Measurements from ENCODE around the gene RSBN1.
"Not testable (repeated sequence)": the region's sequence is repeated elsewhere in the genome, so short reads cannot be mapped to it uniquely, and the experiment has no call there.

RSBN1 gene

GRCh38 chr1:113742515-113742914, 69.8 kb downstream of the RSBN1 start:
- DNase-seq (ENCODE audit: low spot score): no peak

GRCh38 chr1:113734357-113735055, 77.8 kb downstream of the RSBN1 start:
- no peak for DNase-seq (ENCODE audit: low spot score)

DNA sequence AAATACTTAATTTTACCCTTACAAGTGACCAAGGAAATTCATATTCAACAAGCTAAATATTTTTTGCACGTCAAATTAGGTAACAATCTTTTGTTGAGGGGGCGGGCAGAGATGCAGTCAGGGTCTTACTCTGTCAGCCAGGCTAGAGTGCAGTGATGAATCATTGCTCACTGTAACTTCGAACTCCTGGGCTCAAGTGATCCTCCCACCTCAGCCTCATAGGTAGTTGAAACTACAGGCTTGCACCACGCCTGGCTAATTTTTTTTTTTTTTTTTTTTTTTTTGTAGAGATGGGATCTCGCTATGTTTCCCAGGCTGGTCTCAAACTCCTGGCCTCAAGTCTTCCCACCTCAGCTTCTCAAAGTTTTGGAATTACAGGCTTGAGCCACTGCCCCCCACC, 79.5 kb downstream of the RSBN1 start:
- no peak for DNase-seq (ENCODE audit: low spot score)

GRCh38 chr1:113721010-113721409, 91.3 kb downstream of the RSBN1 start:
- DNase-seq (ENCODE audit: low spot score): no peak

GRCh38 chr1:113718621-113719020, 93.7 kb downstream of the RSBN1 start:
- not testable (repeated sequence) for DNase-seq (ENCODE audit: low spot score)

DNA sequence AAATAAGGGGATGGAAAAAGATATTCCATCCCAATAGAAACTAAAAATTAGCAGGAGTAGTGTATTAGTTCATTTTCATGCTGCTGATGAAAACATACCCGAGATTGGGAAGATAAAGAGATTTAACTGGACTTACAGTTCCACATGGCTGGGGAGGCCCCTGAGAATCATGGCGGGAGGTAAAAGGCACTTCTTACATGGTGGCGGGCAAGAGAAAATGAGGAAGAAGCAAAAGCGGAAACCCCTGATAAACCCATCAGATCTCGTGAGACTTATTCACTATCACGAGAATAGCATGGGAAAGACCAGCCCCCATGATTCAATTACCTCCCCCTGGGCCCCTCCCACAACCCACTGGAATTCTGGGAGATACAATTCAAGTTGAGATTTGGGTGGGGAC, 94.8 kb downstream of the RSBN1 start:
- not testable (repeated sequence) for DNase-seq (ENCODE audit: low spot score)

- no peak for DNase-seq (ENCODE audit: low spot score)
These were observed 97.5 kb downstream of the RSBN1 start for GRCh38 chr1:113714606-113715269.

Data from hepatic stellate cell (primary cell).